IPS-18c (cell line): ENCODE data around the gene ZMYND19.
"Not testable (repeated sequence)": the region's sequence is repeated elsewhere in the genome, so short reads cannot be mapped to it uniquely, and the experiment has no call there.

Experiments
- H3K4me3 ChIP-seq: 2 replicates; pipeline ENCODE4 v1.7.0; 2013; ENCODE audit warnings: low read depth, mild to moderate bottlenecking, low read length, moderate library complexity; ENCODE audit not compliant: insufficient read depth
- H3K9me3 ChIP-seq: one replicate; pipeline ENCODE4 v1.6.1; 2013; ENCODE audit warnings: mild to moderate bottlenecking, low read length, moderate library complexity; ENCODE audit not compliant: control insufficient read depth, insufficient read depth

The ZMYND19 gene

DNA sequence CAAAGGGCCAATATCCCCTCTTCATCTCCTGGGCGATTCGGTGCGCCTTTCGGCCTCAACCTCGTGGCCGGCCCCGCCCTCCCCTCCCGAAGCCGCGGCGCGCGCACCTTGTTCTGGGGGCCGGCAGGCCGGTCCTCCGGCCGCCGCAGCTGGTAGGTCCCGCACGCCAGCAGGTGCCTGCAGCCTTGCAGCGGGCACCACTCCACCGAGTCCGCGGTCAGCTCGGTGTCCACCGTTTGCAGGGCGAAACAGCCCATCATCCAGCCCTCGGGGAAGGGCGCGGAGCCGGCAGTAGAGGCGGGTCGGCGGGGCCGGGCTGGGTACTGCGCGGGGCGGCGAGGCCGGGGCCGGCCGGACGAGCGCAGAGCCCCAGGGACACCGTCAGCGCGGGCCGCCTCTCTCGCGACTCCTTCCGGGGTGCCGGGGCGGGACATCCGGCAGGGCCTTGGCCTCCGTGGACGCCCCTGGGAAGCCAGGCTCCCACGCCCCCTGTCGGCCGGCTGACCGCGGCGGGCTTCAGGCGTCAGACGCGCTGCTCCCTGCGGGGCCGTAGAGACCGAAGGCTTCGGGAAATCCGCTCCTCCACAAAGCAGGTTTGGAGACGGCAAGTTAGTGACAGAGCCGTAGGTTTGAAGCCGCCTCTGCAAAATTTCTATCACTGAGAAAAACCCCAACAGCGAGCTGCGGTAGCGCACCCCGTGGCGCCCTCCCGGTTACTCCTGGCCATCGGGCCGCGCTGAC, 11.6 kb downstream of the ZMYND19 start, which contains the start of gene DPH7:
DPH7 (minus strand) TSS at position 408 of the 741 bp plus-strand sequence; CDS start at position 260, 148 bp downstream.
- H3K9me3 ChIP-seq = no peaks in the 10 kb centered on the region
- H3K4me3 ChIP-seq = peak within 1 kb of the TSS; percentile 100

DNA sequence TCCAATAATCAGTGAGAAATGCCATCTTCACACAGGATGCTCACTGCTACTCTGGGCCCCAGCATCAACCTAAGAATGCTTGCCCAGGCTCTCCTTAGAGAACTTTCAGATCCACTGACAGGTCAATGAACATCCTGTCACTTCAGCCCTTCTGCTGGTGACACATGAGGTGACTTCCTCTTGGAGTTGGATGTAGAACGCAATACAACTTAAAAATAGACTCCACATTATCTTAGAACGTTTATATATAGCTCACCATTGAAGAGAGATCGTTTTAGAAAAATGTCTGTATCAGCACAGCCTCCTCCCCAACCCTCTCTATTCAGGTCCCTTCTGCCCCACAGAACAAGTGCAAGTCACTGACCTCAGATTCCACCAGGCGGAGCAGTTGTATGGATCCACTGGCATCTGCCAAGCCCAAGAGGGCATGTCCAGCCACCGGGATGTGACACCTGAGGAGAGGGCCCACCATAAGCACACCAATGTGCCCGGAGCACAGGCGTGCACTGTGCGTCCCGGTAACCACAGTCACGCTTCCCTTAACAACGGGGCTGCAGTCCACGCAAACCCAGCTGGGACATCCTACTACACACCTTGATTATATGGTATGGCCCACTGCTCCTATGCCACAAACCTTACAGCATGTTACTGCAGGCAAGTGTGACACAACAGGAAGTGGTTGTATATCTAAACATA, 14.4 kb downstream of the ZMYND19 start:
- Histone ChIP-seq H3K9me3 (no peaks in the 10 kb centered on the region), H3K4me3 (no peak overlapping the region)

DNA sequence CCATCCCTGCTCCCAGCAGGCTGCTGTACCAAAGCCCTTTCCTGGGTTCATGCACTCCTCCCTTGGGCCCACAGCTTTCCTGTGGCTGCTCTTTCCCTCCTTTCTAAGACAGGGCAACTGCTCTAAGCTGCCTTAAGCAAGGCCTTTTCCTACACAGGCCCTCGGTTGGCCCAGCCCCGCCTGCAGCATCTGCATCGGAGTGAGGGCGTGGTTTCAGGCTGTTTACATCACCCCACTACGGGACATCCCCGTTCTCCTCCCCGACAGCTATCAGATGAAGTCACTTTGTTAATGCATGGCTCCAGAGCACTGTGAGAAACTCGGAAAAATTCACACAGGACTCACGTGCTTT, 15.0 kb downstream of the ZMYND19 start:
- H3K9me3 ChIP-seq = no peaks in the 10 kb centered on the region

DNA sequence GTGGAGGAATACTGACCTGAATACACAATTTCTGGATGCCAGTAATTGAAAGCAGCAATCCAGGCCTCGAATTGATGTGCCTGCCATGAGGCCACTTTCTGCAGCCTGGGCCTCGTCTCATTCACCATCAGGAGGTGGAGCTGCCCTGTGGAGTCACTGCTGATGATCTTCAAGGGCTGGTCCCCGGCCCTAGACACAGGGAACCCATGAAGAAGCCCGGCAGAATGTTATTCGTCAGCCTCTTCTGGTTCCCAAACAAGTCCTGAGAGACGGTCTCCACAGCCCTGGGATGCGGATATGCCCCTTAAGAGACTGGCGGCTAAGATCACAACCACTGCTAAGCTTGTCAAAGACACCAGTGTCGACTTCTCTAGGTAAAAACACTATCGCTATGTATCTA, 16.1 kb downstream of the ZMYND19 start:
- Histone ChIP-seq H3K4me3 (no peak overlapping the region), H3K9me3 (no peaks in the 10 kb centered on the region)

More for the DNA sequence above, 15.0 kb downstream of the ZMYND19 start:
- H3K4me3 ChIP-seq = no peak overlapping the region

DNA sequence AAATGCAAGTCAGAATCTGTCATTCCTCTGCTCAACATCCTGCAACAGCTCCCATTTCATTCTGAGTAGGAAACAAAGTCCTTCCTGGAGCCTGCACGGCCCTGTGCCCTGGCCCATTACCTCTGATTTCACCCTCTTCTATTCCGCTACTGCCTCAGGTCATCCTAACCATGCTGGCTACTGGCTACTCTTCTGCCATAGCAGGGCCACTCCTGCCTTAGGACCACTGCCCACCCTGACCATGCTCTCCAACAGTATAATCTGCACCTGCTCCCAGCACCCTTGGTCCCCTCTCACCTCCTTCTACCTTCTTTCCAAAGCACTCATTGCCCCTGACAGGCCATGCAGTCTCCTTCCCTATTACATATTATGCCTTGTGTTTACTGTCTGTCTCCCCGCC, 19.7 kb downstream of the ZMYND19 start:
- Histone ChIP-seq H3K9me3 (no peaks in the 10 kb centered on the region), H3K4me3 (no peak overlapping the region)

DNA sequence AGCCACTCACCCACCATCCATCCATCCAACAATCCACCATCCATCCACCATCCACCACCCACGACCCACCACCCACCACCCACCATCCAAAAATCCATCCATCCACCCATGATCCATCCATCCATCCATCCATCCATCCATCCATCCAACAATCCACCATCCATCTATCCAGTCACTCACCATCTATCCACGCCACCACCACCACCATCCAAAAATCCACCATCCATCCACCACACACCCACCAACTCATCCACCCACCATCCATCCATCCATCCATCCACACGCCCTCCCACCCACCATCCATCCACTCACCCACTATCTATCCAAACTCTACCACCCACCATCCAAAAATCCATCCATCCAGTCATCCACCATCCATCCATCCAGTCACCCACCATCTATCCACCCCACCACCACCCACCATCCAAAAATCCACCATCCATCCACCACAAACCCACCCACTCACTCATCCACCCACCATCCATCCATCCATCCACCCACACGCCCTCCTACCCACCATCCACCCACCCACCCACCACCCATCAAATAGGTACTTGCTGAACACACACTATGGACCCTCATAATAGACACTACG, 20.6 kb downstream of the ZMYND19 start:
- Histone ChIP-seq H3K4me3 (no peak overlapping the region), H3K9me3 (no peaks in the 10 kb centered on the region)

DNA sequence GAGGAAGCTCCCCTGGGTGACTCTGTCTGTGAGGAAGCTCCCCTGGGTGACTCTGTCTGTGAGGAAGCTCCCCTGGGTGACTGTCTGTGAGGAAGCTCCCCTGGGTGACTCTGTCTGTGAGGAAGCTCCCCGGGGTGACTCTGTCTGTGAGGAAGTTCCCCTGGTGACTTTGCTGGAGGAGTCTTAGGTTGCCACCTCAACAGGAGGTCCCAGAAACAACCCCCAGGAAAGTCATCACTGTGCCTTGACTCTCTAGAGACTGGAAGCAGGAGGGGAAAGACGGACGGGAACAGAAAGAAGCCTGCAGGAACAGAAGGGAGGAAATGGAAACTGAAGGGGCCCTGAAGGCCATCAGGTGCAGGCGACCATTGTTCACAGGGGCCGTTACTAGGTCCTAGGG, 21.9 kb downstream of the ZMYND19 start:
- not testable (repeated sequence) for H3K9me3 ChIP-seq, H3K4me3 ChIP-seq

DNA sequence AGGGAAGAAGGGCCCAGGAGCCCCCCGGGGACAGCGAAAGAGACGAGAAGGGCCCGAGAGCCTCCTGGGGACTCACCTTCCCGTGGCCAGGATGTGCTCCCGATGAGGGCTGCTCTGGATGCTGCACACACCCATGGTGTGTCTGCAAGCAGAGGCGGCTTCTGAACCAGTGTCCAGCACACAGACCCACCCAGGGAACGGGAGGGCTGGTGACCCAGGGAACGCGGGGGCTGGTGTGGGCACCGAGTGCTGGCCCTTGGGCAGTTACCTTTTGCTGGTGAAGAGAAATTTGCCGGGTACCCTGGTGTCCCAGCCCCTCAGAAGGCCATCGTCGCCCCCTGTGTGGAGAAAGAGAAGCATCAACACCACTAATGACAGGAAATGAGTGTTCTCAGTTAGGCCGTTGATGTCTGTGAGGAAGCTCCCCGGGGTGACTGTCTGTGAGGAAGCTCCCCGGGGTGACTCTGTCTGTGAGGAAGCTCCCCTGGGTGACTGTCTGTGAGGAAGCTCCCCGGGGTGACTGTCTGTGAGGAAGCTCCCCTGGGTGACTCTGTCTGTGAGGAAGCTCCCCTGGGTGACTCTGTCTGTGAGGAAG, 25.4 kb downstream of the ZMYND19 start:
- Histone ChIP-seq H3K4me3 (no peak overlapping the region), H3K9me3 (no peaks in the 10 kb centered on the region)

DNA sequence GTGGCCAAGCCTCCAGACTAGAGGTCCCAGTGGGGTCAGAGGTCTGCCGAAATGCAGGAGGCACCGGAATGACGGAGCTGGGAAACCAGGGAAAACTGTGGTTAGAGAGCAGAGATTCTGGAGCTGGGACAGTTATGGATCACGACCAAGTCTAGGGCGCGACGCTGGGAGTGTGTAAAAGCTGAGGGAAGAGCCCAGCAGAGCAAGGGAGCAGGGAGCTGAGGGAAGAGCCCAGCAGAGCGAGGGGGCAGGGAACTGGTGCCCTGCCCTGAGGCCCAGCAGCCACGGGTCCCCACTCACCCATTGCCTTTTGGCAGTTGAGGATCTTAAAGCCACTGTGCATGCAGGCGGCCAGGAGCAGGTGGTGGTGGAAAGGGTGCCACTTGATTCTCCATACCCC, 26.2 kb downstream of the ZMYND19 start:
- H3K4me3 ChIP-seq = no peak overlapping the region
- H3K9me3 ChIP-seq = no peaks in the 10 kb centered on the region

DNA sequence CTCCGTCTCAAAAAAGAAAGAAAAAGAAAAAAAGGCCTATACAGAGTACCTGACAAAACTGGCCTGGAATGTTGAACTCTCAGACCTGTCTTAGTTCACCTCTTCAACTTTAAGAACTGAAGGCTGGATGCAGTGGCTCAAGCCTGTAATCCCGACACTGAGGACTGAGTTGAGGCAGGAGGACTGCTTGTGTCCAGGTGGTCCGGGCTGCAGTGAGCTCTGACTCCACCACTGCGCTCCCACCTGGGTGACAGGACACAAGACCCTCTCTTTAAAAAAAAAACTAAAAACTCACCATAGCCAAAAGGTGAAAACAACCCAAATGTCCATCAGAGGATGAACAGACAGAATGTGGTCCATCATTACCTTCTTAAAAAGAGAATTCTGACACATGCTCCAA, 32.2 kb downstream of the ZMYND19 start:
- no peaks in the 10 kb centered on the region for H3K9me3 ChIP-seq
- H3K4me3 ChIP-seq = no peak overlapping the region

DNA sequence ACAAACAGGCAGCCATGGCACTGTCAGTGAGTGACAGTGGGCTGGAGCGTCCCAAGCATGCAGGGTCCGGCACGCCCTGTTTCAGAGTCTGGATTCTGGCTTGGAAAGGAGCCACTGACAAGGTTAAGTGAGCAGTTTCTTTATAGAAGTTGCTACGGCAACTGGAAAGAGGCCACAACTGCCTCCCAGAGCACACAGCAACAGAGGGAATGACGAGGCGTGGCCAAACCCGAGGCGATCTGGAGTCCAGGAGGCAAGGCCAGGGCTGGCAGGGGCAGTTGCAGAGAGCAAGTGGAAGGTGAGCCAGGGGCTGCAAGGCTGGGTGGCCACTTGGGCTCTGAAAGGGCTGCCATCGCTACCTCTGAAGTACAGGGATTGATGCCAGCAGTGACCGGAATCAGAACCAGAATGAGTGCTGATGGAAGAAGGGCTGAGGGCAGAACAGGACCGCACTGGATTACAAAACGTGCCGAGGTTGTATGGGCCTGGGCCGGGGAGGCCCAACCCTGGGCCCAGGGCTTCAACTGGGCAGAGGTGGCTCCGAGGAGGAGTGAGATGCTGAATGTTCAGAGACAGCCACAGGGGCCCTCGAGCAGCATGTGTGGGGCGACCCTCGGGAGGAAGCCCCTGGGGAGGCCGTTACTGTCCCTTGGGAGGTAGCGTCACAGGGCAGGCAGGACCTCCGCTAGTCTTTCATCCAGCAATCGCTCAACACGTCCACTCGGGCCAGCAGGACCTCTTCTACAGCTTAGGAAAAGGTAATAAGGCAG, 34.1 kb downstream of the ZMYND19 start:
- Histone ChIP-seq H3K9me3 (no peaks in the 10 kb centered on the region), H3K4me3 (no peak overlapping the region)

DNA sequence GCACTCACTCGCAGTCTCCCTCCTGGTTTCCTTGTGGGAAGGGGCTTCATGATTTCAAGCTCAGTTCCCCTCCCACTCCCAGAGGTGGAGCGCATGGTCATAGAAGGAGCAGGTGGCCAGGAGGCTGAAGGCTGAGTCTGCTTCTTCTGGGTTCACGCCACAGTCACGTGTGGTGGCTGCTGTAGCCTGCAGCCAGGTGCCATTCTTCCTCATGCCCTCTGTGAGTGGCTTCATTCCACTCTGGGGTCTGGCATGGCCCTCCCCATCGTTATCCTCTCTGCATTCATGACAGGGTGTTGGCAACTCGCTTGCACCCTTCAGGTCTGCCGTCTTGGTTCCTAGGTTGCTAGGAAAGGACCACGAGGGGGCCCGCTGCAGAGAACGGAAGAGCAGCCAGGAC, 35.1 kb downstream of the ZMYND19 start:
- H3K9me3 ChIP-seq = no peaks in the 10 kb centered on the region

DNA sequence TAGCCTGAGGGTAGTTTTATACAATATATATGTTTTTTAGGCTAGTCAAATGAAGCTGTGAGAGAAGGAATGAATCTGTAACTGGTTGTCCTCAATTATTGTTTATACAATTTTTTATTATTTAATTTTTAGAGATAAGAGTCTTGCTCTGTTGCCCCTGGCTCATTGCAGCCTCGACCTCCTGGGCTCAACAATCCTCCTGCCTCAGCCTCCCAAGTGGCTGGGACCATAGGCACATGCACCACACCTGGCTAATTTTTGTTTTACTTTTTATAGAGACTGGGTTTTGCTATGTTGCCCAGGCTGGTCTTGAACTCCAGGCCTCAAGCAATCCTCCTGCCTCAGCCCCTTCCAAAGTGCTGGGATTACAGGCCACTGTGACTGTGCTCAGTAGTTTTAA, 36.0 kb downstream of the ZMYND19 start:
- Histone ChIP-seq H3K4me3 (no peak overlapping the region), H3K9me3 (no peaks in the 10 kb centered on the region)

More for the DNA sequence above, 35.1 kb downstream of the ZMYND19 start:
- no peak overlapping the region for H3K4me3 ChIP-seq

DNA sequence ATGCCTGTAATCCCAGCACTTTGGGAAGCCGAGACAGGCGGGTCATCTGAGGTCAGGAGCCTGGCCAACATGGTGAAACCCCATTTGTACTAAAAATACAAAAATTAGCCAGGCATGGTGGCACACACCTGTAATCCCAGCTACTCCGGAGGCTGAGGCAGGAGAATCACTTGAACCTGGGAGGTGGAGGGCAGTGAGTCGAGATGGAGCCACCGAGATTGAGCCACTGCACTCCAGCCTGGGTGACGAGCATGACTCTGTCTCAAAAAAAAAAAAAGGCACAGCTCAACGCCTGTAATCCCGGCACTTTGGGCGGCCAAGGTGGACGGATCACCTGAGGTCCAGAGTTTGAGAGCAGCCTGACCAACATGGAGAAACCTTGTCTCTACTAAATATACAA, 36.7 kb downstream of the ZMYND19 start:
- H3K4me3 ChIP-seq, H3K9me3 ChIP-seq: not testable (repeated sequence)

DNA sequence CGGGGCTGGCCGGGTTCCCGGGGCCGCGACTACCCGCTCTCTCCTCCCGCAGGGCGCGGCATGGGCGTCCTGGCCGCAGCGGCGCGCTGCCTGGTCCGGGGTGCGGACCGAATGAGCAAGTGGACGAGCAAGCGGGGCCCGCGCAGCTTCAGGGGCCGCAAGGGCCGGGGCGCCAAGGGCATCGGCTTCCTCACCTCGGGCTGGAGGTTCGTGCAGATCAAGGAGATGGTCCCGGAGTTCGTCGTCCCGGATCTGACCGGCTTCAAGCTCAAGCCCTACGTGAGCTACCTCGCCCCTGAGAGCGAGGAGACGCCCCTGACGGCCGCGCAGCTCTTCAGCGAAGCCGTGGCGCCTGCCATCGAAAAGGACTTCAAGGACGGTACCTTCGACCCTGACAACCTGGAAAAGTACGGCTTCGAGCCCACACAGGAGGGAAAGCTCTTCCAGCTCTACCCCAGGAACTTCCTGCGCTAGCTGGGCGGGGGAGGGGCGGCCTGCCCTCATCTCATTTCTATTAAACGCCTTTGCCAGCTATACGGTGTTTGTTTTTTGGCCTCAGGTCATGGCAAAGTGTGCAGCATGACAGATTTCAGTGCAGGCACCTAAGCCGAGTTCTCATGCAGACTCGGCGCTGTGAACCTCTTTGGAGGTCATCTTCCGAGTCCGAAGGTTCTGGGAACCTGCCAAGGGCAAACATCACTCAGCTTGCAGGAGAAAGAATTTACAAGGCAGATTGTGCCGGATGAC, 38.1 kb downstream of the ZMYND19 start:
- Histone ChIP-seq H3K4me3 (peak overlapping the region; percentile 90), H3K9me3 (no peaks in the 10 kb centered on the region)

DNA sequence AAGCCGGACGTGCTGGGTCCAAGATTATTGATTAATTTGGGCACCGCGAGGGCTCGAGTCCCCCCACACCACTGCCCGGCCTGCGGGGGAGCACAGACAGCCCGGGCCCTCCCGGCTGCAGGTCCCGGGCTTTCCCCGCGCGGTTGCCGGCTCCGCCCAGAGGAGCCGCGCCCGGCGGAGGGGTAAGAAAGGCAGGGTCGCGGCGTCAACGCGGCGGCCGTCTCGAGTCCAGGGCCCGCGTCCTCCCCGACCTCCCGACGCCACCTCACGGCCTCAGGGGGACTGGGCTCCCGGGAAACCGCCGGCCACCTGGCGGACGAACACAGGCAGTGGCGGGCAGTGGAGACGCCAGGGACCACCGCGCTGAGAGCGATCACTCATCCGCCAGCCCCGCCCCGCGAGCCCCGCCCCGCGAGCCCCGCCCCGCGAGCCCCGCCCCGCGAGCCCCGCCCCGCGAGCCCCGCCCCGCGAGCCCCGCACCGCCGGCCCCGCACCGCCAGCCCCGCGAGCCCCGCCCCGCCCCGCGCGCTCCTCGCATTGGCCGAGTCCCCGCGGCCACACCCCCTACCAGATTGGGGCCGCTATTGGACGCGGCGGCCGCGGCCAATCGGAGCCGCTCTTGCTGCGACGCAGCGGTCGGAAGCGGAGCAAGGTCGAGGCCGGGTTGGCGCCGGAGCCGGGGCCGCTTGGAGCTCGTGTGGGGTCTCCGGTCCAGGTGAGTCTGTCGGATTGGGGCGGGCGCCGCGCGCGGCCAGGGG, 38.9 kb downstream of the ZMYND19 start, which contains the start of gene MRPL41:
MRPL41 (plus strand) TSS at position 616 of the 758 bp plus-strand sequence. CDS start 203 bp downstream, outside the sequence.
- Histone ChIP-seq H3K4me3 (peak within 1 kb of the TSS; percentile 90), H3K9me3 (peaks cover 2% of the 10 kb centered on the region)
